Loucy (cell line): ENCODE data around the gene CLMN.

Experiments
- H2AFZ ChIP-seq: fragments of 200-600 bp; sonication (generic); 2 replicates; pipeline ENCODE4 v1.6.0; 2016; ENCODE audit warnings: antibody characterized with exemption, mild to moderate bottlenecking, low read length, moderate library complexity
- H3F3A ChIP-seq: fragments of 200-600 bp; 2 replicates; pipeline ENCODE4 v1.6.0; 2016; ENCODE audit warnings: antibody characterized with exemption, low read depth, mild to moderate bottlenecking
- H3K27me3 ChIP-seq: fragments of 200-600 bp; sonication (generic); 2 replicates; pipeline ENCODE4 v1.6.1; 2014; ENCODE audit warnings: low read length, mild to moderate bottlenecking; ENCODE audit not compliant: insufficient read depth, poor library complexity, severe bottlenecking
- H3K36me3 ChIP-seq: fragments of 200-600 bp; sonication (generic); 2 replicates; pipeline ENCODE4 v1.6.1; 2016; ENCODE audit warnings: low read length; ENCODE audit not compliant: insufficient read depth
- H3K4me1 ChIP-seq: fragments of 200-600 bp; sonication (generic); 2 replicates; pipeline ENCODE4 v1.5.1; 2014; ENCODE audit warnings: low read length, mild to moderate bottlenecking; ENCODE audit not compliant: insufficient read depth, poor library complexity, severe bottlenecking
- H3K4me2 ChIP-seq: fragments of 200-600 bp; sonication (generic); 2 replicates; pipeline ENCODE4 v1.6.0; 2014; ENCODE audit warnings: antibody characterized with exemption, low read length, low read depth, mild to moderate bottlenecking; ENCODE audit not compliant: poor library complexity, severe bottlenecking
- H3K4me3 ChIP-seq: fragments of 200-600 bp; sonication (generic); 2 replicates; pipeline ENCODE4 v1.5.1; 2014; ENCODE audit warnings: low read length, mild to moderate bottlenecking, mixed read lengths; ENCODE audit not compliant: poor library complexity, severe bottlenecking
- H3K79me2 ChIP-seq: fragments of 200-600 bp; sonication (generic); 2 replicates; pipeline ENCODE4 v1.6.1; 2014; ENCODE audit warnings: low read length; ENCODE audit not compliant: insufficient read depth
- H3K9ac ChIP-seq: fragments of 200-600 bp; sonication (generic); 2 replicates; pipeline ENCODE4 v1.6.0; 2014; ENCODE audit warnings: mild to moderate bottlenecking, low read depth, low read length, moderate library complexity; ENCODE audit not compliant: poor library complexity, severe bottlenecking
- H3K9me2 ChIP-seq: fragments of 200-600 bp; sonication (generic); replicated peaks from 2 replicates; pipeline ENCODE4 v1.6.1; 2016; ENCODE audit warnings: low read depth, low read length, mixed read lengths
- H3K9me3 ChIP-seq: fragments of 200-600 bp; sonication (generic); 2 replicates; pipeline ENCODE4 v1.6.1; 2014; ENCODE audit warnings: mild to moderate bottlenecking, antibody characterized with exemption, low read length, low read depth; ENCODE audit not compliant: insufficient read depth
- H4K20me1 ChIP-seq: fragments of 200-600 bp; sonication (generic); 2 replicates; pipeline ENCODE4 v1.6.0; 2014; ENCODE audit warnings: antibody characterized with exemption, low read length, mild to moderate bottlenecking; ENCODE audit not compliant: insufficient read depth, poor library complexity, severe bottlenecking
- CTCF ChIP-seq: fragments of 200-600 bp; sonication (generic); conservative IDR thresholded peaks from 2 replicates; pipeline ENCODE4 v1.5.1; 2014; ENCODE audit warnings: mild to moderate bottlenecking, antibody characterized with exemption, low read length
- EZH2phosphoT487 ChIP-seq: fragments of 200-600 bp; IDR thresholded peaks from 2 replicates; pipeline ENCODE4 v1.6.1; 2018; ENCODE audit warnings: antibody characterized with exemption, mild to moderate bottlenecking, moderate library complexity, borderline replicate concordance

CLMN gene

GRCh38 chr14:95153866-95154265, 165.8 kb downstream of the CLMN start:
- Histone ChIP-seq H3K27me3 (no peaks in the 10 kb centered on the region), H3K4me3 (peak overlapping the region; percentile 99), H3K36me3 (no peaks in the 10 kb centered on the region), H4K20me1 (peaks cover 73% of the 10 kb centered on the region), H3K4me2 (peak overlapping the region; percentile 97), H3K9ac (peak overlapping the region; percentile 25), H3K9me2 (no peaks in the 10 kb centered on the region), H3F3A (no peaks in the 10 kb centered on the region; the same call in 1 of the 2 replicates), H3K4me1 (peaks cover 66% of the 10 kb centered on the region), H2AFZ (no peak overlapping the region), H3K9me3 (no peaks in the 10 kb centered on the region), H3K79me2 (peaks cover 93% of the 10 kb centered on the region)
- TF ChIP-seq EZH2phosphoT487 (no peak), CTCF (no peak)

- Histone ChIP-seq H3K9ac (peak overlapping the region; percentile 7), H3K4me2 (peak overlapping the region; percentile 97), H3K4me1 (peaks cover 64% of the 10 kb centered on the region)
Measured at GRCh38 chr14:95151561-95151960, 168.1 kb downstream of the CLMN start.

GRCh38 chr14:95150910-95151309, 168.8 kb downstream of the CLMN start:
- TF ChIP-seq EZH2phosphoT487 = no peak
- TF ChIP-seq CTCF = no peak
- H3K36me3 ChIP-seq = peaks cover 10% of the 10 kb centered on the region; the same call in 1 of the 2 replicates
- H3K4me3 ChIP-seq = no peak overlapping the region
- peak overlapping the region; percentile 97 for H3K4me2 ChIP-seq
- H3K79me2 ChIP-seq = peaks cover 100% of the 10 kb centered on the region
- no peaks in the 10 kb centered on the region for H3K9me2 ChIP-seq
- H3K27me3 ChIP-seq = no peaks in the 10 kb centered on the region
- no peak overlapping the region for H2AFZ ChIP-seq
- peaks cover 58% of the 10 kb centered on the region for H3K4me1 ChIP-seq
- no peaks in the 10 kb centered on the region; the same call in 1 of the 2 replicates for H3F3A ChIP-seq
- no peaks in the 10 kb centered on the region for H3K9me3 ChIP-seq
- H3K9ac ChIP-seq = no peak overlapping the region
- peaks cover 85% of the 10 kb centered on the region for H4K20me1 ChIP-seq

More at GRCh38 chr14:95151561-95151960, 168.1 kb downstream of the CLMN start:
- TF ChIP-seq EZH2phosphoT487 (no peak), CTCF (no peak)
- Histone ChIP-seq H3F3A (no peaks in the 10 kb centered on the region; the same call in 1 of the 2 replicates), H3K9me3 (no peaks in the 10 kb centered on the region), H3K9me2 (no peaks in the 10 kb centered on the region), H3K4me3 (peak overlapping the region; percentile 43), H3K27me3 (no peaks in the 10 kb centered on the region), H4K20me1 (peaks cover 88% of the 10 kb centered on the region), H2AFZ (no peak overlapping the region), H3K79me2 (peaks cover 100% of the 10 kb centered on the region), H3K36me3 (peaks cover 5% of the 10 kb centered on the region; the same call in 1 of the 2 replicates)
